Activated CD4-positive, alpha-beta T cell treated with anti-CD3 and anti-CD28 coated beads, Interleukin-2, amount 50 U/mL, for 1 hour (primary cell): ENCODE data around the gene CFAP99.

ENCODE experiments used
- DNase-seq: peaks from one replicate; pipeline ENCODE4 v3.0.0-alpha.2; 2020

The CFAP99 gene

GRCh38 chr4:2432004-2432403 lies 13.2 kb downstream of the CFAP99 start:
- no peak for DNase-seq

GRCh38 chr4:2432991-2433530 lies 14.3 kb downstream of the CFAP99 start:
- DNase-seq: no peak

- no peak for DNase-seq
Measured at GRCh38 chr4:2433609-2434350, 15.0 kb downstream of the CFAP99 start.

- no peak for DNase-seq
Measured at GRCh38 chr4:2434420-2434819, 15.7 kb downstream of the CFAP99 start.

- DNase-seq: no peak
Measured at GRCh38 chr4:2436301-2436700, 17.5 kb downstream of the CFAP99 start.

GRCh38 chr4:2436761-2437474 lies 18.2 kb downstream of the CFAP99 start:
- DNase-seq: no peak

GRCh38 chr4:2437475-2438215 lies 18.9 kb downstream of the CFAP99 start:
- DNase-seq: no peak

- no peak for DNase-seq
Measured at GRCh38 chr4:2438822-2439718, 20.3 kb downstream of the CFAP99 start.

GRCh38 chr4:2441393-2442174 lies 22.8 kb downstream of the CFAP99 start:
- peak; percentile 70 for DNase-seq

- no peak for DNase-seq
Measured at GRCh38 chr4:2442175-2442993, 23.6 kb downstream of the CFAP99 start.

GRCh38 chr4:2443061-2443730 lies 24.4 kb downstream of the CFAP99 start:
- DNase-seq: no peak

GRCh38 chr4:2443956-2444740 lies 25.4 kb downstream of the CFAP99 start:
- DNase-seq: no peak

GRCh38 chr4:2445130-2445529 lies 26.4 kb downstream of the CFAP99 start:
- no peak for DNase-seq

GRCh38 chr4:2445571-2445970 lies 26.8 kb downstream of the CFAP99 start:
- DNase-seq: no peak

- DNase-seq: no peak
Measured at GRCh38 chr4:2446656-2447564, 28.2 kb downstream of the CFAP99 start.

GRCh38 chr4:2448589-2448988 lies 29.8 kb downstream of the CFAP99 start:
- DNase-seq: no peak

- DNase-seq: no peak
Measured at GRCh38 chr4:2449051-2449450, 30.3 kb downstream of the CFAP99 start.
